Right lobe of liver (tissue), 4 donors: ENCODE data around the gene ABHD6.

Experiments
- POLR2A ChIP-seq: fragments of 450-650 bp; IDR thresholded peaks from one replicate; pipeline ENCODE4 v1.6.1; 2017; ENCODE audit warnings: antibody characterized with exemption, mild to moderate bottlenecking
- TF ChIP-seq, protein P1 (sequence below), 4 donors: fragments of 200-600 bp in 3 of 4; fragments of 450-650 bp in 1 of 4; IDR thresholded peaks; one replicate each; pipeline versions ENCODE4 v1.5.1 to v1.8.0; 2016 to 2022; ENCODE audit warnings: antibody characterized with exemption in 4 of 4, mild to moderate bottlenecking in 2 of 4
- donor health status: DM: no; HTN: no; CAD: no.
- donor health status: DM: no; HTN: no; CAD: no.
- donor health status: DM: no; HTN: yes; CAD: no.

DNA sequence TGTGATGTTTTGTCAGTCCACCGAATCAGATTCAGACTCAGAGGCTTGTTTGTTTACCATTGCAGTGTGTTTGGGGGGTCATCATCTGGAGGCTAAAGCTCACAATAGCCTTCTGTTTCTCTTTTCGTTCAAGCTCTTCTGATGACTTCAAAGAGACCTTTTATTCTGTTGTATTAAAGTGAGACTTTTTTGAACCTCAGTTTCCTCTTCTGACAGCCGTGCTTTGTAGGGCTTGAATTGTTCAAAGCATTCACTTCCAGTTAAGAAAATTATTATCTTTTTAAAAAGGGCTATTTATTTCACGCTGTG lies 96.4 kb downstream of the ABHD6 start:
- TF ChIP-seq, protein P1, sequence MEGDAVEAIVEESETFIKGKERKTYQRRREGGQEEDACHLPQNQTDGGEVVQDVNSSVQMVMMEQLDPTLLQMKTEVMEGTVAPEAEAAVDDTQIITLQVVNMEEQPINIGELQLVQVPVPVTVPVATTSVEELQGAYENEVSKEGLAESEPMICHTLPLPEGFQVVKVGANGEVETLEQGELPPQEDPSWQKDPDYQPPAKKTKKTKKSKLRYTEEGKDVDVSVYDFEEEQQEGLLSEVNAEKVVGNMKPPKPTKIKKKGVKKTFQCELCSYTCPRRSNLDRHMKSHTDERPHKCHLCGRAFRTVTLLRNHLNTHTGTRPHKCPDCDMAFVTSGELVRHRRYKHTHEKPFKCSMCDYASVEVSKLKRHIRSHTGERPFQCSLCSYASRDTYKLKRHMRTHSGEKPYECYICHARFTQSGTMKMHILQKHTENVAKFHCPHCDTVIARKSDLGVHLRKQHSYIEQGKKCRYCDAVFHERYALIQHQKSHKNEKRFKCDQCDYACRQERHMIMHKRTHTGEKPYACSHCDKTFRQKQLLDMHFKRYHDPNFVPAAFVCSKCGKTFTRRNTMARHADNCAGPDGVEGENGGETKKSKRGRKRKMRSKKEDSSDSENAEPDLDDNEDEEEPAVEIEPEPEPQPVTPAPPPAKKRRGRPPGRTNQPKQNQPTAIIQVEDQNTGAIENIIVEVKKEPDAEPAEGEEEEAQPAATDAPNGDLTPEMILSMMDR (IDR thresholded peaks at IDR 0.05) = no peak
- no peak for TF ChIP-seq POLR2A
